Astrocyte (in vitro differentiated cells and primary cell): ENCODE data around the gene CREBL2. TPM values are rescaled to one million over a fixed set of nuclear protein-coding genes. Genes with fewer than 3 reads are reported as not detected.
"Not testable (repeated sequence)": the region's sequence is repeated elsewhere in the genome, so short reads cannot be mapped to it uniquely, and the experiment has no call there.

Experiments
- DNase-seq: peaks from one replicate; pipeline ENCODE4 v3.0.0-alpha.2; 2010; ENCODE audit warnings: low read depth
- FAIRE-seq: peaks from 2 replicates; lab custom pipeline; 2011; peaks lifted over from hg19 to GRCh38; lab: Jason Lieb, UNC
- H2AFZ ChIP-seq: 2 replicates; pipeline ENCODE4 v1.6.0; 2012; ENCODE audit warnings: low read depth, low read length, inconsistent platforms
- H3K27ac ChIP-seq: 2 replicates; pipeline ENCODE4 v1.5.1; 2011; ENCODE audit warnings: low read depth, low read length, inconsistent platforms
- H3K27me3 ChIP-seq: 2 replicates; pipeline ENCODE4 v1.6.0; 2011; ENCODE audit warnings: low read length, inconsistent platforms; ENCODE audit not compliant: insufficient read depth
- H3K36me3 ChIP-seq: 2 replicates; pipeline ENCODE4 v1.5.1; 2011; ENCODE audit warnings: low read length, inconsistent platforms; ENCODE audit not compliant: insufficient read depth
- H3K4me1 ChIP-seq: 2 replicates; pipeline ENCODE4 v1.5.1; 2011; ENCODE audit warnings: low read length, inconsistent platforms; ENCODE audit not compliant: insufficient read depth
- H3K4me2 ChIP-seq: 2 replicates; pipeline ENCODE4 v1.6.0; 2012; ENCODE audit warnings: low read length, inconsistent platforms
- H3K4me3 ChIP-seq: 2 replicates; pipeline ENCODE4 v1.5.1; 2011; ENCODE audit warnings: low read depth, mild to moderate bottlenecking, low read length, inconsistent platforms; ENCODE audit not compliant: insufficient read depth
- H3K79me2 ChIP-seq: 2 replicates; pipeline ENCODE4 v1.6.0; 2012; ENCODE audit warnings: mild to moderate bottlenecking, low read length, inconsistent platforms; ENCODE audit not compliant: insufficient read depth
- H3K9ac ChIP-seq: 2 replicates; pipeline ENCODE4 v1.6.0; 2012; ENCODE audit warnings: mild to moderate bottlenecking, low read length, inconsistent platforms
- H3K9me3 ChIP-seq: 2 replicates; pipeline ENCODE4 v1.5.1; 2012; ENCODE audit warnings: low read depth, mild to moderate bottlenecking, low read length, inconsistent platforms; ENCODE audit not compliant: insufficient read depth
- H4K20me1 ChIP-seq: 2 replicates; pipeline ENCODE4 v1.6.0; 2012; ENCODE audit warnings: low read length, inconsistent platforms; ENCODE audit not compliant: insufficient read depth
- H3K27ac Mint-ChIP-seq: one replicate; pipeline ENCODE4 v1.8.0; 2021; ENCODE audit warnings: mild to moderate bottlenecking, mixed read lengths; ENCODE audit not compliant: unreplicated experiment
- H3K27me3 Mint-ChIP-seq: one replicate; pipeline ENCODE4 v1.8.0; 2021; ENCODE audit warnings: low read depth, mixed read lengths; ENCODE audit not compliant: unreplicated experiment
- H3K36me3 Mint-ChIP-seq: one replicate; pipeline ENCODE4 v1.8.0; 2021; ENCODE audit warnings: low read depth, mixed read lengths; ENCODE audit not compliant: unreplicated experiment
- H3K4me1 Mint-ChIP-seq: one replicate; pipeline ENCODE4 v1.8.0; 2021; ENCODE audit warnings: low read depth, mixed read lengths; ENCODE audit not compliant: unreplicated experiment
- H3K4me3 Mint-ChIP-seq: one replicate; pipeline ENCODE4 v1.8.0; 2021; ENCODE audit warnings: mild to moderate bottlenecking, moderate library complexity, mixed read lengths; ENCODE audit not compliant: unreplicated experiment
- H3K9me3 Mint-ChIP-seq: one replicate; pipeline ENCODE4 v1.8.0; 2021; ENCODE audit warnings: mild to moderate bottlenecking, mixed read lengths; ENCODE audit not compliant: unreplicated experiment
- EZH2 ChIP-seq: IDR thresholded peaks from 2 replicates; pipeline ENCODE4 v1.6.1; 2012; ENCODE audit warnings: mild to moderate bottlenecking, low read length, inconsistent platforms; ENCODE audit not compliant: insufficient read depth
- total RNA-seq: library from RNA; stranded (reverse); gene quantifications from 2 replicates; pipeline ENCODE4 v1.2.1, GENCODE V29; 2021
- TF ChIP-seq, protein P1 (sequence below): IDR thresholded peaks from 2 replicates; pipeline ENCODE4 v1.5.1; 2011; ENCODE audit warnings: low read depth, mild to moderate bottlenecking, inconsistent platforms, low read length, moderate library complexity; ENCODE audit not compliant: insufficient read depth

The CREBL2 gene
- total RNA-seq, 1 donor from 2014 or later, result 14.8 TPM

DNA sequence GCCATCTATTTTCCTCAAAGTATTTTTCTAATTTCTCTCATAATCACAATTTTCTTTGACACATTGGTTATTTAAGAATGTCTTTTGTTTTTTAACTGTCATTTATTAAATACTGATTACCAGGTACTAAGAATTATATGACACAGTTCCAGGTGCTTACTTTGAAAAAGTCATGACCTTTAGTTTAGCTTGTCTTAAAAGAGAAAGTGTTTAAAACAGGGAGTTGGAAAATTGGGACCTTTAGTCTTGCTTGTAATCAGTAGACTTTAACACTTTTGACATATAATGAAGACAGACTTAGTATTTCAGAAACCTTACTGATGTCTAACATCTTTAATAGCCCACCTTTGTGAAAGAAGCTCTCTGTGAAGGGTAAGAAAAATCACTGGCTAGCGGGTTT lies 19.2 kb downstream of the CREBL2 start:
- Mint-ChIP-seq H3K9me3 (no peaks in the 10 kb centered on the region), H3K36me3 (no peaks in the 10 kb centered on the region), H3K27ac (no peak overlapping the region), H3K27me3 (no peaks in the 10 kb centered on the region), H3K4me3 (no peak overlapping the region), H3K4me1 (peaks cover 4% of the 10 kb centered on the region)
- TF ChIP-seq, protein P1, sequence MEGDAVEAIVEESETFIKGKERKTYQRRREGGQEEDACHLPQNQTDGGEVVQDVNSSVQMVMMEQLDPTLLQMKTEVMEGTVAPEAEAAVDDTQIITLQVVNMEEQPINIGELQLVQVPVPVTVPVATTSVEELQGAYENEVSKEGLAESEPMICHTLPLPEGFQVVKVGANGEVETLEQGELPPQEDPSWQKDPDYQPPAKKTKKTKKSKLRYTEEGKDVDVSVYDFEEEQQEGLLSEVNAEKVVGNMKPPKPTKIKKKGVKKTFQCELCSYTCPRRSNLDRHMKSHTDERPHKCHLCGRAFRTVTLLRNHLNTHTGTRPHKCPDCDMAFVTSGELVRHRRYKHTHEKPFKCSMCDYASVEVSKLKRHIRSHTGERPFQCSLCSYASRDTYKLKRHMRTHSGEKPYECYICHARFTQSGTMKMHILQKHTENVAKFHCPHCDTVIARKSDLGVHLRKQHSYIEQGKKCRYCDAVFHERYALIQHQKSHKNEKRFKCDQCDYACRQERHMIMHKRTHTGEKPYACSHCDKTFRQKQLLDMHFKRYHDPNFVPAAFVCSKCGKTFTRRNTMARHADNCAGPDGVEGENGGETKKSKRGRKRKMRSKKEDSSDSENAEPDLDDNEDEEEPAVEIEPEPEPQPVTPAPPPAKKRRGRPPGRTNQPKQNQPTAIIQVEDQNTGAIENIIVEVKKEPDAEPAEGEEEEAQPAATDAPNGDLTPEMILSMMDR, result no peak
- no peak for TF ChIP-seq EZH2
- peaks cover 14% of the 10 kb centered on the region for H4K20me1 ChIP-seq
- DNase-seq, result no peak
- FAIRE-seq, result no peak
- H3K4me2 ChIP-seq, result no peak overlapping the region
- no peak overlapping the region for H3K9ac ChIP-seq
- peaks cover 8% of the 10 kb centered on the region for H3K79me2 ChIP-seq
- H2AFZ ChIP-seq, result no peak overlapping the region
- no peak overlapping the region for H3K4me3 ChIP-seq
- no peaks in the 10 kb centered on the region for H3K4me1 ChIP-seq
- no peak overlapping the region for H3K27ac ChIP-seq
- peaks cover 2% of the 10 kb centered on the region for H3K36me3 ChIP-seq
- H3K9me3 ChIP-seq, result no peaks in the 10 kb centered on the region
- no peaks in the 10 kb centered on the region for H3K27me3 ChIP-seq

DNA sequence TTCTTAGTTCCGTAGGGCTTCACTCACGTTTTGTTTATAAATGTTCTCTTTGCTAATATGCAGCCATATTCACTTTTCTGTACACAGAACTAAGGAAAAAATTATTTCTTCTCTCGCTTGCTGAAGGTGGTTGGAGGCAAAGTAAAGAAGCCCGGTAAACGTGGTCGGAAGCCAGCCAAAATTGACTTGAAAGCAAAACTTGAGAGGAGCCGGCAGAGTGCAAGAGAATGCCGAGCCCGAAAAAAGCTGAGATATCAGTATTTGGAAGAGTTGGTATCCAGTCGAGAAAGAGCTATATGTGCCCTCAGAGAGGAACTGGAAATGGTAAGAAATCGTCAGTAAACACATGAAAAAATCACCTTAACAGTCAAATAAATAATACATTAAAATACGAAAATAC lies 24.0 kb downstream of the CREBL2 start:
- Histone ChIP-seq H3K9ac (no peak overlapping the region), H4K20me1 (no peaks in the 10 kb centered on the region), H3K4me1 (no peaks in the 10 kb centered on the region), H3K36me3 (peaks cover 9% of the 10 kb centered on the region), H3K79me2 (peaks cover 4% of the 10 kb centered on the region), H2AFZ (no peak overlapping the region), H3K4me3 (no peak overlapping the region), H3K9me3 (peaks cover 2% of the 10 kb centered on the region), H3K27ac (no peak overlapping the region), H3K4me2 (no peak overlapping the region), H3K27me3 (no peaks in the 10 kb centered on the region)
- DNase-seq, result no peak
- no peaks in the 10 kb centered on the region for H3K27me3 Mint-ChIP-seq
- TF ChIP-seq, protein P1, result no peak
- no peak for TF ChIP-seq EZH2
- H3K4me1 Mint-ChIP-seq, result no peaks in the 10 kb centered on the region
- H3K4me3 Mint-ChIP-seq, result no peak overlapping the region
- FAIRE-seq, result no peak
- no peak overlapping the region for H3K27ac Mint-ChIP-seq
- H3K36me3 Mint-ChIP-seq, result peaks cover 18% of the 10 kb centered on the region
- peaks cover 8% of the 10 kb centered on the region for H3K9me3 Mint-ChIP-seq

DNA sequence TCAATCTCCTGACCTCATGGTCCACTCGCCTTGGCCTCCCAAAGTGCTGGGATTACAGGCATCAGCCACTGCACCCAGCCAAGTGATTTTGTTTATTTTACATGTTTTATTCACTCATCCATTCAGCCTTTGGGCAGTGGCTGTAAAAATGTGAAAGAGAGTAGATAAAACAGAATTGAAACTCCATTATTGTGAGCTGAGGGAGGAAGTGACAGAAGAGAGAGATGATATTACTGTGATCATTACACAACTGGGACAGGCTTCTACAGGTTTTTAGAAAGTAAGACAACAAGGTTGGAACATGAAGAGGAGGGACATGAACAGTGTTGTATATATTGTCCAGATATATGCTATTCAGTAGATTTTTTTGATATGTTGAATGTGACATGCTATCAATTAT lies 25.0 kb downstream of the CREBL2 start:
- DNase-seq, result no peak
- Mint-ChIP-seq H3K4me1 (no peaks in the 10 kb centered on the region), H3K27me3 (no peaks in the 10 kb centered on the region), H3K9me3 (peaks cover 8% of the 10 kb centered on the region), H3K27ac (no peak overlapping the region), H3K4me3 (no peak overlapping the region), H3K36me3 (peaks cover 22% of the 10 kb centered on the region)
- H3K36me3 ChIP-seq, result peaks cover 9% of the 10 kb centered on the region
- H3K9ac ChIP-seq, result no peak overlapping the region
- no peak overlapping the region for H3K27ac ChIP-seq
- TF ChIP-seq EZH2, result no peak
- TF ChIP-seq, protein P1, result no peak
- no peaks in the 10 kb centered on the region for H3K27me3 ChIP-seq
- H3K79me2 ChIP-seq, result no peaks in the 10 kb centered on the region
- FAIRE-seq, result no peak
- peaks cover 2% of the 10 kb centered on the region for H3K9me3 ChIP-seq
- H3K4me2 ChIP-seq, result no peak overlapping the region
- no peaks in the 10 kb centered on the region for H3K4me1 ChIP-seq
- no peak overlapping the region for H2AFZ ChIP-seq
- no peak overlapping the region for H3K4me3 ChIP-seq
- H4K20me1 ChIP-seq, result no peaks in the 10 kb centered on the region

DNA sequence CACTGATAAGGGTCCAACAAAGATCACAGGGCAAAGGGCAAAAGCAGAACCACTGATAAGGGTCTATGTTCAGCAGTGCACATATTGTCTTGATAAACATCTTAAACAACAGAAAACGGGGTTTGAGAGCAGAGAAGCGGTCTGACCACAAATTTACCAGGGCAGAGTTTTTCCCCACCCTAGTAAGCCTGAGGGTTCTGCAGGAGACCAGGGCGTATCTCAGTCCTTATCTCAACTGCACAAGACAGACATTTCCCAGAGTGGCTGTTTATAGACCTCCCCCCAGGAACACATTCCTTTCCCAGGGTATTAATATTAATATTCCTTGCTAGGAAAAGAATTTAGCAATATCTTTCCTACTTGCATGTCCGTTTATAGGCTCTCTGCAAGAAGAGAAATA lies 28.3 kb downstream of the CREBL2 start:
- H2AFZ ChIP-seq, DNase-seq, H3K4me1 ChIP-seq, H3K9ac ChIP-seq, H3K4me3 ChIP-seq, H3K27ac Mint-ChIP-seq, H3K27me3 Mint-ChIP-seq, H3K4me1 Mint-ChIP-seq, H4K20me1 ChIP-seq, H3K9me3 Mint-ChIP-seq, H3K4me2 ChIP-seq, H3K79me2 ChIP-seq, H3K27ac ChIP-seq, H3K4me3 Mint-ChIP-seq, FAIRE-seq, H3K27me3 ChIP-seq, H3K36me3 ChIP-seq, H3K9me3 ChIP-seq: not testable (repeated sequence)
- peaks cover 31% of the 10 kb centered on the region for H3K36me3 Mint-ChIP-seq
